NCI-H1105 (cell line): ENCODE data around the gene SIL1.
A peak's percentile ranks its signal among the peaks of the same experiment; 100 is the strongest.
"Not testable (repeated sequence)": the region's sequence is repeated elsewhere in the genome, so short reads cannot be mapped to it uniquely, and the experiment has no call there.

Experiments
- DNase-seq: peaks from one replicate; lab custom pipeline; 2025; lab: John Stamatoyannopoulos, UW

The SIL1 gene

DNA sequence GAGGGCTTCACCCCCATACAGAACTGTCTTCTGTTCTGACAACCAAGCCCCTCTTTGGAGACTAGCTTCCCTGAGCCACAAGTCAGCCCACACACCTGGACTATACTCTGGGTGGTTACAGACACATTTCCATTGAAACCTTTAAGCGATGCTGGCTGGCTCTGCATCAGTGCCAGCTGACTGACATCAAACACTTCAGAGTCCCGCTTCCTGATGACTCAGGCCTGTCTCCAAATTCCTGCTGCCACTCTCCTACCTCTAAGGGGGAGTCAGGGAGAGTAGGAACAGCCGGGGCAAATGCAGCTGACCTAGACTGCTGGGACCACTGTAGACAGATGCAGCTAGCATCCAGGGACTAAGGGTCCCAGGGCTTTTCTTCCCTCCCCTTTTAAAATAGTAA, 59.4 kb downstream of the SIL1 start:
- DNase-seq: no peak

DNA sequence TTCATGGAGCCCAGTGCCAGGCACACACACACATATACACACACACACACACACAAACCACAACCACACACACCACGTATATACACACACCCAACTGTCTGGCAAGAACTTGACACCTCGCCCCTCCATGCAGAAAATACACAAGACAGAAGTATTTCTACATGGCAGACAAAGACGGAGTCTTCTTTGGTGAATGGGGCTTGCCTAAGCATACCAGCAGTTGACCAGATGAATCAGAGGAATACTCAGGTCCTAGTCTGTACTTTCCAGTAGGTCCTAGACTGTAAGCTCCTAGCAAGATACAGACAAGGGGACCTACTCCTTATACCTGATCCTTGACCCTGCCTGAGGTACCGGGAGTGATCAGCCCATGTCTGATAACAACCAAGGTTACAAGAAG, 60.1 kb downstream of the SIL1 start:
- no peak for DNase-seq

DNA sequence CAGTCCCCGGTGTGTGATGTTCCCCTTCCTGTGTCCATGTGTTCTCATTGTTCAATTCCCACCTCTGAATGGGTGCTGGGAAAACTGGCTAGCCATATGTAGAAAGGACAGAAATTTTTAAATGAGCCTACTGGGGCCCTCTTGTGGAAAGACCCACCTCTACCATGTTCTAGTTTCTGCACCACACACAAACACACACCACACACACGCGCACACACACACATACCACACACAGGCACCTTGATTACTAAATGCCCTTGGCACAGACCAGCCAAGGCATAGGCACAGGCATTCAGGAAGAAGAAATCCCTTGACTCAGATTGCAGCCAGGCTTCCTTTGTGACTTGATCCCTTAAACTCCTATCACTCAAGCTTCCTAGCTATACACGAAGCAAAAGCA, 60.5 kb downstream of the SIL1 start:
- DNase-seq: no peak

DNA sequence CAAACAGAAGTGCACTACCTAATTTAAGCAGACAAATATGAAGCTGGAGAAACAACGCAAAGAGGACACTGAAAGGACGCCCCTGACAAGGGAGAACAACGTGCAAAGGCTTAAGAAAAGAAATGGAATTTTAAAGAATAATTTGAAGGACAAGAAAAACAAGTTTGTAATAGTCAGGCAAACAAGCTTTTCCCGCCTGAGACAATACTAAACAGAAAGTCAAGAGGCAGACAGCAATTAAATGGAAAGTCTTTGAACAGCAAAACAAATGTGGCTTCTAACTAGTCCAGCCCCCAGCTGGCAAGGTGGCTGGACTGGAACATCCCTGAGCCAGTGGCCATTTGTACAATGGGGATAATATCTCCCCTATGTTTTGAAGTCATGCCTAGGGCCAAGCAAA, 63.3 kb downstream of the SIL1 start:
- DNase-seq: peak; percentile 24

DNA sequence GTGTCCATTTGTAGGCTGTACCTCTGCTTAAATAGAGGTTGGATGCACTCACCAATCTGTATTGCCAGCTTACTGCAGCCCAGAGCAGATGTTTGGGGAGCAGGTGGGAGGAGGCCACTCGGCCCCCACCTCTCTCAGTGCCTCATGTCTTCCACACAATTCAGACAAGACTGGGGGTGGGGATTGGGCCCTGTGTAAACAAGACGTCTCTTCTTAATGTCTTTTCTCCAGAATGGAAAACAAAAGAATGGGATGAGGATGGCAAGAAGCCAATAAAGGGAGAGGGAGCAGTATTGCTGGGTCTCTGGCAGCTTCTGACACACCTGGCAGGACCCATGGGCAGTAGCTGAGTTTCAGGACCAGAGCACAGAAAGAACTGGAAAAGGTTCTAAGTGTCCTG, 64.9 kb downstream of the SIL1 start:
- peak; percentile 76 for DNase-seq

DNA sequence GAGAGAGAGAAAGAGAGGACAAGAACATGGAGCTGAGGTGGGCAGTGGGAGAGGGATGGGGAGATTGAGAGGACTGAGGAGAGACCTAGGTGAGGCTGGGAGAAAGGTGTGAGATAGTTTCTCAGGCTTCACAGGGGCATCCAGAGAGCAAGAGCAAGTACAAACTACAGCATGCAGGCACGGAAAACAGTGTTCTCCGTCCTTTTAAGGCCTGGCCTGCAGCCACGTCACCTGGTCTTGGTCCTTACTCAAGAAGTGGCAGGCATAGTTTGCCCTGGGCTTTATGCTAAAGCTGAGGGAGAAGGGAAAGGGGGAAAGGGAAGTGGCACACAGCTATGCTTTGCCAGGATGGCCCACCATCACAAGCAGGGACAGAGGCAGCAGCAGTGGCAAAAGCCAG, 65.7 kb downstream of the SIL1 start:
- DNase-seq: no peak

DNA sequence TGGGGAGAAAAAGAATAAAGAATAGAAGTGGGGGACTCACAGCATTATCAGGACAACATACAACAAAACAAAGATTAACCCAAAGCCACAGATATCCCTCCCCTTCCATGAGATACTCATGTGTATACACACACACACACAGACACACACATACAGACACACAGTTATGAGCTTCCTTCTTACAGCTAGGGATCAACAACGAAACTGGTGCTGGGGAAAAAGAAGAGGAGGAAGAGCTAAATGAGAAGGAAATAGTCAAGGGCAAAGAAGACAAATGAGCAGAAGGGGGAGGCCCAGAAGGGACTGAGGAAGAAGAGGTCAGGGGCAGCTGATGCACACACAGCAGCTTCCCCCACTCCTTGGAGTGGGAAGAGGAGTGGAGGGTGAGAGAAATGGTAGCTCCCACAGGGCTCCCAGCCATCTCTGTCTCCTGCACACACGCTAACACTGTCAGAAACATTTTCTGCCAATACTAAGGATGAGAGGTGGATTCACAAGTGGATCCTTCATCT, 66.2 kb downstream of the SIL1 start:
- DNase-seq: no peak

DNA sequence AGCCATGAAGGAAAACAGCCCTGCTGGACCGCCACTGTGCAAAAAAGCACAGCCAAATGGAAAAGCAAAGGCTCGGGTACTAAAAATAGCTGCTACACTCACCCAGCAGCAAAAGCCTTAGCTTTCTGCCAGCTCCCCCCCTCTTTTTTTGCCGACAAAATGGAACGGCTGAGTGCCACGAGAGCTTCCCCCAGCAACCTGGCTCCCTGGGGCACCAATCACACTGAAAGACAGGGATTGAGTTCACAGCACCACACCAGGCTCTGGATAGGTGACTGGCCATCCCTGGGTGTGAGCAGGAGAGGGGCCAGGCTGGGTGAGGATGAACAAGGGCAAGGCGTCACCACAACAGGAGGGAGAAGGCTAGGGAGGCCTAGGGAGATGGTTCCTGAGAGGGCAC, 66.7 kb downstream of the SIL1 start:
- DNase-seq: peak; percentile 38

DNA sequence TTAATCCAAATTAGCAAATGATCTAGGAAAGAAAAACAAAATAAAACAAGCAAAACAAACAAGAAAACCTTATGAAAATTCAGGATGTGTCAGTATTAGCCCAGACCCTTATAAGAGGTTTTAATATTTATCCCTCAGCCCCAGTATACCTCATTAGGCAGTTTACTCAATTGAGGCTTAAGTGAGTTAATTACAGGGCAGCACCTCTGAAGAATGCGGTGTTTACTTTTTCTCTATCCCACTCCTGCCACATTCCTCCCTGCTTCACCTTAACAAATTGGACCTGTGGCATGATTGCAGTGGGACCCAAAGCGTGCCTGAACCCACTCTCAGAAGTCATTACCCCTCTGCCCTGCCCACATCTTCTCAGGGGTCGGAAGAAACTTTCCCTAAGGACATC, 67.1 kb downstream of the SIL1 start:
- no peak for DNase-seq

DNA sequence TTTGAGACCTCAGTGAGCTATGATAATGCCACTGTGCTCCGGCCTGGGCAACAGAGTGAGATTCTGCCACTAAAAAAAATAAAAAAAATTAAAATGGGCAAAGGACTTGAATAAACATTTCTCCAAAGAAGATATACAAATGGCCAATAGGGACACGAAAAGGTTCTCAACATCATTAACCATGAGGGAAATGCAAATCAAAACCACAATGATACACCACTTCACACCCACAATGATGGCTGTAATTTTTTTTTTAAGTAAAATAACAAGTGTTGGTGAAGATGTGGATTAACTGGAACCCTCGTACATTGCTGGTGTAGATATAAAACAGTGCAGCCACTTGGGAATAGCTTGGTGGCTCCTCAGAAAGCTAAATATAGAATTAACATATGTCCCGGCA, 68.0 kb downstream of the SIL1 start:
- no peak for DNase-seq

DNA sequence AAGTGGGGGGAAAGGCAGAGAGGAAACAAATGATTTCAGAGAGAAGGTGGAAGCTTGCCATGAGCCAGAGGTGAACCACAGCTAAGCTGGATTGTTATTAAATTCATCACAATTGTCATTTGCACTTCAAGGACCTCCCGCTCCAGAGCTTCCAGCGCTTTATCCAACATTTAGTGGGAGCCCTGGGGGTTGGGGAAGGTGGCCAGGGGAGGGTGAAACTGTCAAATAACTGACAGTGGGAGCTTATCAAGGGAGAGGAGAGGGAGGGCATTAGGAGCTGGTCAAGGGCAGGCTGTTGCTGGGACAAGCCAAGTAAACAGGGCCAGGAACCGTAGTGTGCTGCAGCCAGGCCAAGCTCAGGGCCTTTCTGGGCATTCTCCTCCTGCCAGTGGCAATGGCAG, 71.5 kb downstream of the SIL1 start:
- DNase-seq: no peak

DNA sequence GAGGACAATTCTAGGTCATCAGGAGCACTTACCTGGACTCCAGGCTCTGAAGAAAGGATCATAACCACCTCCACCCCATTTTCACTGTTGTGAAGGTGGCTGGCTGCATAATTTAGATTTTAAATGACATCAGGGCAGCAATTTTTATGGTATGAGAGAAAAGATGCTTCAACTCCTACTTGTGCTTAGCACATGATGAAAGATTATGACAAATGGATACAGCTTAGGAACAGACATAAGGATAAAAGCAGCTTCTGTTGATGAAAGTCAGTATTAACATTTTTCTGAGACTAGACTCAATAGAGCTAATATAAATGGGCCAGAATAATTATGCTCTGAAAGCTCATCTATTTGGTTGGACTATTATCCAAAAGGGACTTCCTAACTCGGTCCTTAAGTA, 72.2 kb downstream of the SIL1 start:
- no peak for DNase-seq

DNA sequence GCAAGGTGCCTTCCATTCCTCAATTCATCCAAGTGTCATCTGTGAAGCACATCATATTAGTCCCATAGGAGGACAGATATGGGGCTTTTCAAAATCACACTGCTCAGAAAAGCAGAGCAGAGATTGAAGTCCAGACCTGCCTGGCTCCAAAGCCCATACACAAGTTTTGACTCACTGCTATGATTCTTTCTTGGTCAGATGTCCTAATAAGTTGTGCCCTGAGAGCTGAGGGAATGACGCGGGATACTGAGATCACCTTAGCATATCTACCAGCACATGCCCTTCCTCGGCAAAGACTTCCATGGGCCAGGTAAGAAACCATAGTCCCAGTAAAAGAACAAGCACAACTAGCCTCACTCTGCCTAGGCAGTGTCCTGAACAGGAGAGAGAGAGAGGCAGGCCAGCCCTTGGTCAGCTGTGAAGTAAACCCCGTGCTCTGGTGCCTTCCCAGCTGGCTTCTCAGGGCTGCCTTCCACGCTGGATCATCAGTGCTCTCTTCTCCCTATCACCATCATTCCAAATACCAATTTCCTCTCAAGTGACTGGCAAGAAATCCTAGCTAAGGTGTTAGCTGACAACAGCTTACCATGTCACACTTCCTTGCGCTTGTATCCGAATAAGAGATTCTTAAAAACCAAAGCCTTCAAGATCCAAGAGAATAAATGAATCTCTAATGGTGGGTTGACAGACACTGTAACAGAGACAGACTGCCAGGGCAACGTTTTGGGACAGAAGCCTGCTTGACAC, 73.2 kb downstream of the SIL1 start:
- DNase-seq: no peak

DNA sequence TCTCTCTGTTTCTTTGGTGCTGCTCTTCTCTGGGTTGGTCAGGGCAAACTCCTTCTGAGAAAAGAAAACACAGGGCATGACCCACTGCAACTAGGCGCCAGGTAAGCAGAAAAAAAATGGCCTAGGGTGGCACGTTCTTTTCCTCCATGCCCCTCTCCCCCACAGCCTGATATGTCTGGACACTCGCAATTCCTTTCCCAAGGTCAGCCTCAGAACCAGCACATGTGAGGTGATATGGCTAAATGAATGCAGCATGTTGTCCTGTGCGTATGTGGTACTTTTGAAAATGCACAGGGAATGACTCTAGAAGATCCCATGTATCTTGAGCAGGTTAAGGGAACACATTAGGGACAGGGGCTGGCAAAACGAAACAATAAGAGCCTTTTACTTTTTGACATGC, 77.0 kb downstream of the SIL1 start:
- DNase-seq: no peak

DNA sequence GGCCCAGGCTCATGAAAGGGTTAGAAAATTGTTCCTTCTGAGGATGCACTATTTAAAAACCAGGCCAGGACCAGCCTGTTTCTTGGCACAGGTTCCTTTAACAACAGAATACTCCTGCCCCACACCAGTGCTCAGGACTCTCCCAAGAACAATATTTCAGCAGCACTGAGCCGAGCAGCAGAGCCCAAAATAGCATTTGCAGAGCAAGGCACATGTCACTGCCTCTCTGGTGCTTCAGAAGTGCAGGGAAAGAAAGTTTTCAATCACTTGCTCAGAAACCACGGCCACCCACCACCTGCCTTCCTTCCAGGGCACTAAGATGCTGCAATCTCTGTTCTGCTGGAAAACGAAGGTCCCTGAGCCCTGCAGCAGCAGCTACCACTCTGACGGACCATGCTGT, 77.6 kb downstream of the SIL1 start:
- no peak for DNase-seq

DNA sequence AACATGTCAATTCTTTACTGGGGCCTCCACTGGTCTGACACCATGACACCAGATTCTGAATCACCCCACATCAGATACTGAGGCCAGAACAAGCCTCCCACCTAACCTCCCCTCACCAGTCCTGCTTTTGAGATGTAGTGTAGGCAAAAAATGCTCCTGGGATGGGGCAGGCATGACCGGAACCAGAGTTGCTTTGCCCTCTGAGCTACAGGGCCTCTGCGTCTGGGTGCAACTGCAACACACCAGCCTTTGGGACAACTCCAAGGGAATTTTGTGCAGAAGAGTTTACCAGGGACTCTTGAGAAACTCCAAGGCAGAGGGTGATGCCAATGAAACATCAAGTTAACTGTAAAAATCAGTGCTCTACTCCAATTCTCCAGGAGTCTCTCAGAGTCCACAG, 79.4 kb downstream of the SIL1 start:
- DNase-seq: no peak

DNA sequence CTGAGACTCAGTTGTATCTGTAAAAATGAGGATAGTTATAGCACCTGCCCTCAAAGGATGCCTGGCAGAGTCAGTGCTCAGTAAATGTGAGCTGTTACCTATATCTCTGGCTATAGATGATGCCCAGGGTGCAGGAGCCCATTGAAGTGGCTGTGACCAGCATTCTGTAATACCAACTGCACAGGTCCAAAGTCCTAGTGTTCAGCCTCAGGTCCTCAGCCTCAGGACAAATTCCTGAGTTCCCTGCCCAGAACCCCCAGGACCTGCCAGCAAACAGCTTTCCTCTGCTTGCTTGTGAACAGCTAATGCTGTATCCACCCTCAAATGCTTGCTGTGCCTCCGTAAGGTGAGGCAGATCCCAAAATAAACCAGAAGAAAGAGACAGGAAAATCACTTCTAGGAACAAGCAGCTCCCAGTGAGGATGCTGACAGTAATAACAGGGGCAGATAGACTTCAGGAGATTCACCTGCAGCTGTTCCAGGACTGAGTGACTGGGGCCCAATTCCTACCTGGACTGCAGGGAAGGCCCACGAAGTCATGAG, 80.8 kb downstream of the SIL1 start:
- DNase-seq: no peak

DNA sequence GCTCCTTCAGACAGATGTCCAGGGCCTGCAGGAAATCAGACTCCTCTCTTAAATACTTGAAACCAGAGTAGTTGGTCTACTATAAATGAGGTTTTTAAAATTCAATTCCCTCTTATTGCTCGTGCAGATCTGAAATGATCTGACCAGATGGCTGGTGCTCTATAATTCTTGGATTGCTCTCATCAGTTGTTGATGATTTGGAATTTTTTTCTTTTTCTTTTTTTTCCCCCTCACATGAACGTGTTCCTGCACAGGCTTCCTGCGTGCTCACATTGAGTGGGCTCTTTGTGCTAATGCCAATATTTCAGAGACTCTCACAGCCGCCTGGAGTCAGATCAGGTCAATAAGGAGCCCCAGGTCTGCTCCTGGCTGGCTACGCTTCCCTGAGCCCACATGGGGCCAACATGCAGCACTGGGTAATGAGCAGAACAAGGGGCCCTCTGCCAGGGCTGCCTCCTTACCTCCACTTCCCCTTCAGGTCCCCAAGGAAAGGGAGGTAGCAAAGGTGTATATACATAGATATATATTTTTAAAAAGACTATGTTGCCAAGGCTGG, 82.0 kb downstream of the SIL1 start:
- no peak for DNase-seq

DNA sequence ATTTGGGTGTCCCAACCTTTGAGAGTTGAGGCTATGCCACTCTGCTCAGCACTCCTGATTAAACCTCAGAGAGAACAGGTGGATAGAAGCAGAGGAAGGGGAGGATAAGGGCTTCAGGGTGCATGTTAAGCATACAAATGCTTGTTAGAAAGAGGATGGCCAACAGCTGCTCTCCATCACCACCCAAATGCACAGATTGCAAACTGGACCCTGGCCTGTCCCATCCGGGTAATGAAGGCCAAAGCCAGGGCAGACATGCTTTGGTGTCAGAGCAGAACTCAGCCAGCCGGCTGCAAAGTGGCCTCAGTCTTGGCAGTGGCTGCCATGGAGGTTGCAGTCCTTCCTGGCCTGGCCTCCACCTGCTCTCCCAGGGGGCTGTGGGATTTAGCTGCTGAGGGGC, 84.3 kb downstream of the SIL1 start:
- no peak for DNase-seq

DNA sequence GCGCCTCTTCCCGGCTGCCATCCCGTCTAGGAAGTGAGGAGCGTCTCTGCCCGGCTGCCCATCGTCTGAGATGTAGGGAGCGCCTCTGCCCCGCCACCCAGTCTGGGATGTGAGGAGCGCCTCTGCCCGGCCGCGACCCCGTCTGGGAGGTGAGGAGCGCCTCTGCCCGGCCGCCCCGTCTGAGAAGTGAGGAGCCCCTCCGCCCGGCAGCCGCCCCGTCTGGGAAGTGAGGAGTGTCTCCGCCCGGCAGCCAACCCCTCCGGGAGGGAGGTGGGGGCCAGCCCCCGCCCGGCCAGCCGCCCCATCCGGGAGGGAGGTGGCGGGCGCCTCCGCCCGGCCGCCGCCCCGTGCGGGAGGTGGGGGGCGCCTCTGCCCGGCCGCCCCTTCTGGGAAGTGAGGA, 85.8 kb downstream of the SIL1 start:
- DNase-seq: not testable (repeated sequence)

DNA sequence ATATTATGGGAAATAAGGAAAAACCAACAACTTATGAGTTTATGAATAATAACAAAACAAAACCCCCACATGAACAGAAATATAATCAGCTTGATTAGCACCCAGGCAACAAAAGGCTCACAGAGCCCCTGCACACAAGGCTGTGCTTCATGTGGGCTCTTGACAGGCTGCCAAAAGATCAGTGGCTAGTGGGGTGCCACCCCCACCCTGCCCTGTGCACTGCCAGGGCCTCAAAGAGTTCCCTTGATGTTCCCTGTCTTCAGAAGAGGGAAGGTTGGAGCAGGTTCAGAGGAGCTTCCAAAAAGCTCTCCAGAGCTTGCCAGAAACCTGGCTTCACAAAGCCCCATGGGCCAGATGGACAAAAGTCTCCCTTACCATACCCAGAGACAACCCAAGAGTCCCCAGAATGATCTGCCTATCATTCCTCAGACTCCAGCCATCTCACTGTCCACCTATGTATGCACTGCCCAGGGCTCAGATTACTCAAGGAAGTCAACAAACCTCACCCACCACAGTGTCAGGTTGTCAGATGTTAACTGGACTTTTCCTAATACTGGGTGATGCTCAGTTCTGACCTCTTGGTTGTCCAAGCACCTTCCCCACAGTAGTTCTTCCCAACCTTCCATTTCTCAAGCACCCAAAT, 87.5 kb downstream of the SIL1 start:
- DNase-seq: no peak

DNA sequence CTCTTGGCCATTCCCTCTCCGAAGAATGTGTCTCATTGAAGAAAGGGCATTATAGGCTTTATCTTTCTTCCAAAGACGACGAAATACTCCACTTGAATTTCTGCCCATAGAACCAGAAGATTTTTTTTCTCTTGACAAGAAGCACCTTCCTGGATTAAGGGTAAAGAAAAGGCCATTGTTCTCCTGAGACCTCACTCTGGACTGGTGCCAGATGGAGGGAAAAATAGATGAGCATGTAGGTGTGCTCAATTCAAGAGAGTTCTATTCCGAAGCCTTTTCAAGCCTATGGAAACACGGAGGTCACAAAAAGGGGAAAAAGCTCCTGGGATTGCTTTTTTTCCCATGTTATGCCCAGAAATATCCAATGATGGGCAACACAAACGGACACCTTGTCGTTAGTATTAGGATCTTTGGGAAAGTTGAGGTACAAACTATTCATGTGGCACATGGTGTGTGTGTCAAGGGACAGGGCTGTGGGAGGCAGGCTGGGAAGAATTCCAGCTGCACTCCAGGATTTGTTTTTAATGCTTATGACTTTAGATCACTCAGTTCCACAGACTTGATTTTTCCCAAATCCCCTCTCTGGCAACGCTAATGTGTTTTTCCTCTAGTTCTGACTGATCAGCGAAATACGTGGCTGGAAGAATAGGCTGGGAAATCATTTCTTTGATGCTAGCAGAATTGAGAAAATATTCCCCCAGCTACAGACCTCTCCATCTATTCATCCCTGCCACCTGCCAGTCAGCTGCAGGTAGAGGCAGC, 89.9 kb downstream of the SIL1 start:
- DNase-seq: peak; percentile 38
